ENCODE results near the gene DSCAML1. TPM values are rescaled to one million over a fixed set of nuclear protein-coding genes. Genes with fewer than 3 reads are reported as not detected.
A peak's percentile ranks its signal among the peaks of the same experiment; 100 is the strongest.

DSCAML1 gene
- total RNA-seq, 6 donors from 2014 or later, result 0.30 to 3.1 (median 1.3) TPM

DNA sequence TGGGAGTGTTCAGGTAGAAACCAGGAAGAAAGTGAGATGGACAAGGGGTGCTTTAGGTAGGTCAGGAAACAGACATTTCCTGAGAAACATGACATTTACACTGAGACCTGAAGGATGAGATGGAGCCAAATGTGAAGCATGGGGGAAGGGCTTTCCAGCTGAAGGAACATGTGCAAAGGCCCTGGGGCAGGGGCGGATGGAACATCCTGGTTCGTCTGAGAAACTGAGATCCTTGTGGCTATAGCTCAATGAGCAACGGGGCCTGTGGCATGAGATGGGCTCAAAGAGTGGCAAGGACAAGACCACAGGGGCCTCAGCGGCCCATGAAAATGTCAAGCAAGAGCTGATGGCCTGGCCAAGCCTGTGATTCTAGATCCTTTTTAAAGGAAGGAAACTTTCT lies 127.4 kb downstream of the DSCAML1 start:
- WGBS, 2 donors, result 85 to 93% methylated on average over 4 of the region's 4 CpGs
- no peak overlapping the region for H3K4me3 ChIP-seq
- H3K4me1 ChIP-seq, result peaks cover 0 to 5% (median 2%) of the 10 kb centered on the region in 4 donors
- no peak for ATAC-seq (ENCODE audit: low FRiP score in 2 of 2)
- no peak overlapping the region for H3K27ac ChIP-seq
- no peak for DNase-seq
- no peaks in the 10 kb centered on the region for H3K36me3 ChIP-seq
- H3K9me3 ChIP-seq, result no peaks in the 10 kb centered on the region
- H3K27me3 ChIP-seq, result no peaks in the 10 kb centered on the region
- TF ChIP-seq CTCF (IDR thresholded peaks at IDR 0.05) (no peak), POLR2A (IDR thresholded peaks at IDR 0.05) (no peak), EP300 (IDR thresholded peaks at IDR 0.05) (no peak), POLR2AphosphoS5 (IDR thresholded peaks at IDR 0.05) (no peak)

DNA sequence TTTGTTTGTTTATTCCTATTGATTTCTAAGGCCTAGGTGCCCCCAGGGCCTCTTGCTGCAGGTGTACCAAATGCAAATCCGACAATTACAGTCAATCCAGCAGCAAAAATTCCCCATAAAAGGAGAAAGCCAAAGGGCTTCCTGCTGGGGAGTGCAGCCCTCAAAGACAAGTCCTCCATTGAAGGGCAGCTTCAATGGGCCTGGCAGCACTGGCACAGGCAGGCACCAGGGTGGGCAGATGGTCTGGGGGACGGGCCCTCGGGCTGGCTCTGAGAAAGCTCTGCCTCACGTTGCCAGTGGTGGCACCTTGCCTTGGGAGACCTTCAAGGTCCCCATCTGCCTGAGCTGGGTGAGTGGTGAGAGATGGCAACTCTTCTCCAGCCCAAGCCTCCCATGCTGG lies 128.0 kb downstream of the DSCAML1 start:
- ATAC-seq (ENCODE audit: low FRiP score in 2 of 2), result no peak

GRCh38 chr11:117668321-117668751 lies 128.7 kb downstream of the DSCAML1 start:
- DNase-seq (no peak), ATAC-seq (ENCODE audit: low FRiP score in 2 of 2) (no peak)
- peaks cover 4 to 15% (median 13%) of the 10 kb centered on the region in 4 donors for H3K4me1 ChIP-seq
- H3K27ac ChIP-seq, result no peak overlapping the region
- no peaks in the 10 kb centered on the region for H3K27me3 ChIP-seq
- 83 to 94% methylated on average over 1 to 6 of the region's 6 CpGs for WGBS, 2 donors
- no peak overlapping the region for H3K4me3 ChIP-seq
- H3K9me3 ChIP-seq, result no peaks in the 10 kb centered on the region
- H3K36me3 ChIP-seq, result no peaks in the 10 kb centered on the region
- TF ChIP-seq EP300 (IDR thresholded peaks at IDR 0.05), result no peak
- TF ChIP-seq POLR2A (IDR thresholded peaks at IDR 0.05), result no peak
- no peak for TF ChIP-seq POLR2AphosphoS5 (IDR thresholded peaks at IDR 0.05)
- no peak for TF ChIP-seq CTCF (IDR thresholded peaks at IDR 0.05)

More for the DNA sequence above, 128.0 kb downstream of the DSCAML1 start:
- TF ChIP-seq EP300 (IDR thresholded peaks at IDR 0.05), result no peak
- TF ChIP-seq CTCF (IDR thresholded peaks at IDR 0.05), result no peak
- no peak for TF ChIP-seq POLR2A (IDR thresholded peaks at IDR 0.05)
- TF ChIP-seq POLR2AphosphoS5 (IDR thresholded peaks at IDR 0.05), result no peak
- H3K27me3 ChIP-seq, result no peaks in the 10 kb centered on the region
- 90 to 92% methylated on average over 1 to 4 of the region's 4 CpGs for WGBS, 2 donors
- peaks cover 0 to 10% (median 6%) of the 10 kb centered on the region in 4 donors for H3K4me1 ChIP-seq
- no peaks in the 10 kb centered on the region for H3K9me3 ChIP-seq
- H3K4me3 ChIP-seq, result no peak overlapping the region
- H3K36me3 ChIP-seq, result no peaks in the 10 kb centered on the region
- no peak overlapping the region for H3K27ac ChIP-seq
- DNase-seq, result peak in 1 of 2 donors; percentile 46

DNA sequence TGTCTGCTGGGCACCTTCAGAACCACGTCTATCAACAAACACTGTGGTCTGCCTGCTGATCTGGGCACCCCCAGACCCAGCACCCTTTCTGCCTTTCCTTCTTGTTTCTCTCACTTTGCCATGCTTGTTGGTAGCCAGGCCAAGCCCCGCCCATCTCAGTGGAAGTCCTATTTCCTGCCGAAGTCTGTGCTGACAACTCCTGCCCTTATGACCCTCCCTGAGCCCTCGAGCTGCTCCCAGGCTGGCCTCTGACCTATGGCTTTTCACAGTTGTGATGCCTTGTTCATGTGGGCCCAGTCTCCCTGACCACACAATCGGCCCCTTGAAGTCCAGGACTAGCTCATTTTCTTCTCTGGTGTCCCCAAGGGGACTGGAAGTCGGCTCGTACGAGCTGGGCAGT lies 132.1 kb downstream of the DSCAML1 start:
- DNase-seq (no peak), ATAC-seq (ENCODE audit: low FRiP score in 2 of 2) (no peak)
- Histone ChIP-seq H3K4me1 (peaks cover 4 to 18% (median 13%) of the 10 kb centered on the region in 4 donors), H3K9me3 (no peaks in the 10 kb centered on the region), H3K36me3 (no peaks in the 10 kb centered on the region), H3K27me3 (no peaks in the 10 kb centered on the region), H3K4me3 (no peak overlapping the region), H3K27ac (no peak overlapping the region)
- TF ChIP-seq POLR2A (IDR thresholded peaks at IDR 0.05), result no peak
- no peak for TF ChIP-seq POLR2AphosphoS5 (IDR thresholded peaks at IDR 0.05)
- no peak for TF ChIP-seq CTCF (IDR thresholded peaks at IDR 0.05)
- TF ChIP-seq EP300 (IDR thresholded peaks at IDR 0.05), result no peak
- 46 to 49% methylated on average over 8 of the region's 8 CpGs for whole genome bisulfite sequencing, 2 donors

DNA sequence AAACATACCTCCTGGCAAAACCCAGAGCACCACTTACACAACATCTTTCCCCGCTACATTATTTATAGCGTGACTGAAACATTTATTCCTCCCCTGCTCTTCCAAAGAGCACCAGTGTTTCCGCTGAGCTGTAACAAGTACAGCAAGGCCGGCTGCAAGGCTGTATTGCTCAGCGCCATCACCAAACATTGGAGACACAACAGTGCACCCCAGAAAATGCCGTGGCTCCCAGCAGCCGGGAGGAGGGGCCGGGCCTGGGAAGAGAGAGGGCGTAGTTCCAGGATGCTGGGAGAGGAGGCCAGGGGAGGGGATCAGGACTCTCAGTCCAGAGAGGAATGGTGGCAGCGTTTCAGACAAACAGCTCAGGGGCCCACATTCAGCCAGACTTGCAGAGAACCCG lies 133.2 kb downstream of the DSCAML1 start:
- 17% methylated on average over 10 to 11 of the region's 11 CpGs for WGBS, 2 donors
- H3K4me1 ChIP-seq, result peaks cover 4 to 18% (median 13%) of the 10 kb centered on the region in 4 donors
- ATAC-seq (ENCODE audit: low FRiP score in 2 of 2) (no peak), DNase-seq (no peak)
- H3K4me3 ChIP-seq, result no peak overlapping the region
- TF ChIP-seq POLR2A (IDR thresholded peaks at IDR 0.05), result no peak
- no peak for TF ChIP-seq CTCF (IDR thresholded peaks at IDR 0.05)
- TF ChIP-seq EP300 (IDR thresholded peaks at IDR 0.05), result no peak
- TF ChIP-seq POLR2AphosphoS5 (IDR thresholded peaks at IDR 0.05), result no peak
- H3K27me3 ChIP-seq, result no peaks in the 10 kb centered on the region
- no peaks in the 10 kb centered on the region for H3K36me3 ChIP-seq
- peak overlapping the region in 1 of 4 donors; percentile 7 for H3K27ac ChIP-seq
- H3K9me3 ChIP-seq, result no peaks in the 10 kb centered on the region

Data from upper lobe of left lung (tissue), 6 donors.